ENCODE measurements around the gene COL25A1.

GRCh38 chr4:109216085-109216696, 86.3 kb downstream of the COL25A1 start:
- no peak for TF ChIP-seq CBX3 (IDR thresholded peaks at IDR 0.05; ENCODE audit: low read depth)
- no peak for TF ChIP-seq POLR2AphosphoS5 (IDR thresholded peaks at IDR 0.05; ENCODE audit: low read depth, low read length)
- no peak for TF ChIP-seq CEBPB (IDR thresholded peaks at IDR 0.05; ENCODE audit: low read depth)
